ENCODE measurements around the gene PCDHA6.
"Not testable (repeated sequence)": the region's sequence is repeated elsewhere in the genome, so short reads cannot be mapped to it uniquely, and the experiment has no call there.

Gene PCDHA6

DNA sequence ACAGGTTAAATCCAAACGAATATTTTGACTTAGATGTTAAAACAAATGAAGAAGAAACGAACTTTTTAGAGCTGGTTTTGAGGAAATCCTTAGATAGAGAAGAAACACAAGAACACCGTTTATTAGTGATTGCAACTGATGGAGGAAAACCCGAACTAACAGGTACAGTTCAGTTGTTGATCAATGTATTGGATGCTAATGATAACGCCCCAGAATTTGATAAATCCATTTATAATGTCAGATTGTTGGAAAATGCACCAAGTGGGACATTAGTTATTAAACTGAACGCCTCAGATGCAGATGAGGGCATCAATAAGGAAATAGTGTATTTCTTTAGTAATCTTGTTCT, 5.5 kb upstream of the PCDHA6 start:
- no peak for DNase-seq (ENCODE audit: extremely low read depth, insufficient read length)
- no peak overlapping the region for H3K4me3 ChIP-seq (replicated peaks; ENCODE audit: low read depth, low read length)
- H3K27me3 ChIP-seq (replicated peaks; ENCODE audit: control insufficient read depth, insufficient read depth, low read length), result no peaks in the 10 kb centered on the region
- TF ChIP-seq CTCF (IDR thresholded peaks at IDR 0.05; ENCODE audit: insufficient read depth, low read length, poor library complexity, severe bottlenecking), result no peak
- no peaks in the 10 kb centered on the region for H3K36me3 ChIP-seq (ENCODE audit: control insufficient read depth, insufficient read depth, low read length)

- not testable (repeated sequence) for DNase-seq (ENCODE audit: extremely low read depth, insufficient read length); H3K36me3 ChIP-seq (ENCODE audit: control insufficient read depth, insufficient read depth, low read length); H3K4me3 ChIP-seq (replicated peaks; ENCODE audit: low read depth, low read length); H3K27me3 ChIP-seq (replicated peaks; ENCODE audit: control insufficient read depth, insufficient read depth, low read length)
Observed at GRCh38 chr5:140822969-140823368, 4.8 kb upstream of the PCDHA6 start.

- H3K36me3 ChIP-seq (ENCODE audit: control insufficient read depth, insufficient read depth, low read length), result no peaks in the 10 kb centered on the region
- H3K27me3 ChIP-seq (replicated peaks; ENCODE audit: control insufficient read depth, insufficient read depth, low read length), result no peaks in the 10 kb centered on the region
- no peak for TF ChIP-seq CTCF (IDR thresholded peaks at IDR 0.05; ENCODE audit: insufficient read depth, low read length, poor library complexity, severe bottlenecking)
- no peak for DNase-seq (ENCODE audit: extremely low read depth, insufficient read length)
- no peak overlapping the region for H3K4me3 ChIP-seq (replicated peaks; ENCODE audit: low read depth, low read length)
Observed at GRCh38 chr5:140823475-140823874, 4.3 kb upstream of the PCDHA6 start.

DNA sequence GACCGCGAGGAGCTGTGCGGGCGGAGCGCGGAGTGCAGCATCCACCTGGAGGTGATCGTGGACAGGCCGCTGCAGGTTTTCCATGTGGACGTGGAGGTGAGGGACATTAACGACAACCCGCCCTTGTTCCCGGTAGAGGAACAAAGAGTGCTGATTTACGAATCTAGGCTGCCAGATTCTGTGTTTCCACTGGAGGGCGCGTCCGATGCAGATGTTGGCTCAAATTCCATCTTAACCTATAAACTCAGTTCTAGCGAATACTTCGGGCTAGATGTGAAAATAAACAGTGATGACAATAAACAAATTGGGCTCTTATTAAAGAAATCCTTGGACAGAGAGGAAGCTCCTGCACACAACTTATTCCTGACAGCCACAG, 590 bp downstream of the PCDHA6 start:
- no peaks in the 10 kb centered on the region for H3K27me3 ChIP-seq (replicated peaks; ENCODE audit: control insufficient read depth, insufficient read depth, low read length)
- no peak for DNase-seq (ENCODE audit: extremely low read depth, insufficient read length)
- no peaks in the 10 kb centered on the region for H3K36me3 ChIP-seq (ENCODE audit: control insufficient read depth, insufficient read depth, low read length)
- H3K4me3 ChIP-seq (replicated peaks; ENCODE audit: low read depth, low read length), result no peak overlapping the region
- no peak for TF ChIP-seq CTCF (IDR thresholded peaks at IDR 0.05; ENCODE audit: insufficient read depth, low read length, poor library complexity, severe bottlenecking)

DNA sequence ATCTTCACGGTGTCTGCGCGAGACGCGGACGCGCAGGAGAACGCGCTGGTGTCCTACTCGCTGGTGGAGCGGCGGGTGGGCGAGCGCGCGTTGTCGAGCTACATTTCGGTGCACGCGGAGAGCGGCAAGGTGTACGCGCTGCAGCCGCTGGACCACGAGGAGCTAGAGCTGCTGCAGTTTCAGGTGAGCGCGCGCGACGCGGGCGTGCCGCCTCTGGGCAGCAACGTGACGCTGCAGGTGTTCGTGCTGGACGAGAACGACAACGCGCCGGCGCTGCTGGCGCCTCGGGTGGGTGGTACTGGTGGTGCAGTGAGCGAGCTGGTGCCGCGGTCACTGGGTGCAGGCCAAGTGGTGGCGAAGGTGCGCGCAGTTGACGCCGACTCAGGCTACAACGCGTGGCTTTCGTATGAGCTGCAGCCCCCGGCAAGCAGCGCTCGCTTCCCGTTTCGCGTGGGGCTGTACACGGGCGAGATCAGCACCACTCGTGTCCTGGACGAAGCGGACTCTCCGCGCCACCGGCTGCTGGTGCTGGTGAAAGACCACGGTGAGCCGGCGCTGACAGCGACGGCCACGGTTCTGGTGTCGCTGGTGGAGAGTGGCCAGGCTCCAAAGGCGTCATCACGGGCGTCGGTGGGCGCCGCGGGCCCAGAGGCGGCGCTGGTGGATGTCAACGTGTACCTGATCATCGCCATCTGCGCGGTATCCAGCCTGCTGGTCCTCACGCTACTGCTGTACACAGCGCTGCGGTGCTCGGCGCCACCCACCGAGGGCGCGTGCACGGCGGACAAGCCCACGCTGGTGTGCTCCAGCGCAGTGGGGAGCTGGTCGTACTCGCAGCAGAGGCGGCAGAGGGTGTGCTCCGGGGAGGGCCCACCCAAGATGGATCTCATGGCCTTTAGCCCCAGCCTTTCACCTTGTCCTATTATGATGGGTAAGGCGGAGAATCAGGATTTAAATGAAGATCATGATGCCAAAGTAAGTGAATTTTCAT, 2.0 kb downstream of the PCDHA6 start:
- H3K27me3 ChIP-seq (replicated peaks; ENCODE audit: control insufficient read depth, insufficient read depth, low read length); H3K36me3 ChIP-seq (ENCODE audit: control insufficient read depth, insufficient read depth, low read length); DNase-seq (ENCODE audit: extremely low read depth, insufficient read length): not testable (repeated sequence)

GRCh38 chr5:140833993-140834392, 6.2 kb downstream of the PCDHA6 start, which contains the start of gene PCDHA7:
Gene PCDHA7, plus strand, starts transcription at chr5:140834269. Its CDS starts 115 bp downstream, at chr5:140834384.
- Histone ChIP-seq H3K27me3 (replicated peaks; ENCODE audit: control insufficient read depth, insufficient read depth, low read length) (no peaks in the 10 kb centered on the region), H3K4me3 (replicated peaks; ENCODE audit: low read depth, low read length) (no peak within 1 kb of the TSS), H3K36me3 (ENCODE audit: control insufficient read depth, insufficient read depth, low read length) (no peaks in the 10 kb centered on the region)
- TF ChIP-seq CTCF (IDR thresholded peaks at IDR 0.05; ENCODE audit: insufficient read depth, low read length, poor library complexity, severe bottlenecking), result no peak
- DNase-seq (ENCODE audit: extremely low read depth, insufficient read length), result no peak

More for the DNA sequence above, 2.0 kb downstream of the PCDHA6 start:
- not testable (repeated sequence) for H3K4me3 ChIP-seq (replicated peaks; ENCODE audit: low read depth, low read length)

DNA sequence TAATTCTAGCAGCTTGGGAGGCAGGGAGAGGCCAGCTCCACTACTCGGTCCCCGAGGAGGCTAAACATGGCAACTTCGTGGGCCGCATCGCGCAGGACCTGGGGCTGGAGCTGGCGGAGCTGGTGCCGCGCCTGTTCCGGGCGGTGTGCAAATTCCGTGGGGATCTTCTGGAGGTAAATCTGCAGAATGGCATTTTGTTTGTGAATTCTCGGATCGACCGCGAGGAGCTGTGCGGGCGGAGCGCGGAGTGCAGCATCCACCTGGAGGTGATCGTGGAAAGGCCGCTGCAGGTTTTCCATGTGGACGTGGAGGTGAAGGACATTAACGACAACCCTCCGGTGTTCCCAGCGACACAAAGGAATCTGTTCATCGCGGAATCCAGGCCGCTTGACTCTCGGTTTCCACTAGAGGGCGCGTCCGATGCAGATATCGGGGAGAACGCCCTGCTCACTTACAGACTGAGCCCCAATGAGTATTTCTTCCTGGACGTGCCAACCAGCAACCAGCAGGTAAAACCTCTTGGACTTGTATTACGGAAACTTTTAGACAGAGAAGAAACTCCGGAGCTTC, 6.8 kb downstream of the PCDHA6 start:
- H3K36me3 ChIP-seq (ENCODE audit: control insufficient read depth, insufficient read depth, low read length); DNase-seq (ENCODE audit: extremely low read depth, insufficient read length); H3K4me3 ChIP-seq (replicated peaks; ENCODE audit: low read depth, low read length); H3K27me3 ChIP-seq (replicated peaks; ENCODE audit: control insufficient read depth, insufficient read depth, low read length): not testable (repeated sequence)

Measured in GM06990 (cell line).